C4-2B (cell line): Measurements from ENCODE around the gene LCTL.

ENCODE experiments used
- ZFX ChIP-seq: fragments of 450-650 bp; IDR thresholded peaks from 2 replicates; pipeline ENCODE4 v1.6.1; 2017
- TF ChIP-seq, protein P1 (sequence below): fragments of 450-650 bp; conservative IDR thresholded peaks from 2 replicates; pipeline ENCODE4 v1.5.1; 2017; ENCODE audit warnings: mild to moderate bottlenecking

DNA sequence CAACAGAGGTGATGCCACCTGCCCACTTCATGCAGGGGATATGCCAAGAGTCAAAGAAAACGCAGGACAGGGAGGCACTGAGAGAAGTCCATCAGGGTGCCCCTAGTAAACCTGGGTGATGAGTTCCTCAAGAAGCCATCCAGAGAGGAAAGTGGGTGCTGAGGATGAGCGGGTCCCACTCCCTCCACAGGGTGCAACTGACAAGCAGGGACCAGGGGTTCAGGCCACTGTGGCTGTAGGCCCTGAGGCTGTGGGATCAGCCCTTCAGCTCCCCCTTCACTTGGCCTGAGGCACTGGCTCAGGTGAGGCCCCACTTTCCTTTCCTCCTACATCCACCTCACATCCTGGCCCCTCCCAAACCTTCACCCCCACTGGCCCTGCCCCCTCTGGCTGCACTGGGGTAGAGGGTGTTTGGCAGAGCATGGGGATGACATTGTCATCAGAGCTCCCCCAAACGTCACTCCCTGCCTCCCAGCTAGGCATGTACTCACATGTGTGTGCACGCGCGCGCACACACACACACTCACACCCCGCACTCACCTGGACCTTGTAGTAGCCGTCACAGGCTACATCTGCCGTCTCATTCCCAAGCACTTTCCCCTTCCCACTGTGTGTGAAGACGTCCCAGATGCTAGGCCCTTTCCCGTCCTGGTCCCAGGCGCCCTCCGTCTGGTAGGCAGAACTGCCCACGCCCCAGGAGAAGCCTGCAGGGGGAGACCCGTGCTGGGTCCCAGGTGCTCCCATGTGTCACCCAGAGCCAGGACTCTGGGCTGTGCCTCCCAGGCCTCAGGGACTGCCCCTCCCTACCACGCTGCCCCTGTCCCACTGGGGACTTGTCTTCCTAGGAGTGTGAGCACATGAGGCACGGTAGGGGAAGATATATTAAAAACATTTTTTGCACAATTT, 1.4 kb downstream of the LCTL start:
- TF ChIP-seq, protein P1, sequence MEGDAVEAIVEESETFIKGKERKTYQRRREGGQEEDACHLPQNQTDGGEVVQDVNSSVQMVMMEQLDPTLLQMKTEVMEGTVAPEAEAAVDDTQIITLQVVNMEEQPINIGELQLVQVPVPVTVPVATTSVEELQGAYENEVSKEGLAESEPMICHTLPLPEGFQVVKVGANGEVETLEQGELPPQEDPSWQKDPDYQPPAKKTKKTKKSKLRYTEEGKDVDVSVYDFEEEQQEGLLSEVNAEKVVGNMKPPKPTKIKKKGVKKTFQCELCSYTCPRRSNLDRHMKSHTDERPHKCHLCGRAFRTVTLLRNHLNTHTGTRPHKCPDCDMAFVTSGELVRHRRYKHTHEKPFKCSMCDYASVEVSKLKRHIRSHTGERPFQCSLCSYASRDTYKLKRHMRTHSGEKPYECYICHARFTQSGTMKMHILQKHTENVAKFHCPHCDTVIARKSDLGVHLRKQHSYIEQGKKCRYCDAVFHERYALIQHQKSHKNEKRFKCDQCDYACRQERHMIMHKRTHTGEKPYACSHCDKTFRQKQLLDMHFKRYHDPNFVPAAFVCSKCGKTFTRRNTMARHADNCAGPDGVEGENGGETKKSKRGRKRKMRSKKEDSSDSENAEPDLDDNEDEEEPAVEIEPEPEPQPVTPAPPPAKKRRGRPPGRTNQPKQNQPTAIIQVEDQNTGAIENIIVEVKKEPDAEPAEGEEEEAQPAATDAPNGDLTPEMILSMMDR = no peak
- no peak for TF ChIP-seq ZFX
